Measurements from ENCODE around the gene TXN.
"Not testable (repeated sequence)": the region's sequence is repeated elsewhere in the genome, so short reads cannot be mapped to it uniquely, and the experiment has no call there.

The TXN gene

DNA sequence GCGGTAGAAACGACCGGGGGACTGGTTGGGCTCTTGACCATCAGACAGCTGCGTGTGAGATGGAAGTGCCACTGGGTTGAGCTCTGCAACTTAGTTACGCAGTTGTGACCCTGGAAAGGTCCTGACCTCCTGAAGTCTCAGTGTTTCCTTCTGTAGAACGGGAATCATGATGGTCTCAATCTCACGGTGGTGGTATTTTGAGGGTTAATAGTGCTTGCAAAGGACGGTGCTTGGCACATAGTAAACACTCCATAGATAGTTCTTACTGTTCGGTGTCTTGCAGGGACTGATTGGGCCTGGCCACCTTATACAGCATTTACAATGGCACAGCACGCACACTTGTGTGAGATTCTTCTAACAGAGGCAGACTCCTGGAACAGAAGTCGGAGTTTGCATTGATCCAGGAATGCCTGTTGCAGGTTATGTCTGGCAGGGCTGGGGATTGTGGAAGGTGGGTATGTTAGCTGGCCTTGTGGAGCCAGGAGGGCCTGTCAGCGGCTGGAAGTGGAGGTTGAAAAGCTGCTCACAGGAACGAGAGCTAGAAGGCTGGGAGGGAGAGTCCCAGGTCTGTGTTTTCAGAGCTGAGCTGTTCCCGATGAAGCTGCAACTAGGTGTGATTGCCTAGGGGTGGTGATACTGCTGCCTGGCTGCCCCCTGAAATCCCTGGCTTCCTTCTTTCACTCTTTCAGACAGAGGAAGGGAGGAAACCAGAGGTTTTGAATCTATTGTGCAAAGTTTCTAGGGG, 962 bp upstream of the TXN start:
- DNase-seq (ENCODE audit: low read depth in 2 of 2), result no peak

DNA sequence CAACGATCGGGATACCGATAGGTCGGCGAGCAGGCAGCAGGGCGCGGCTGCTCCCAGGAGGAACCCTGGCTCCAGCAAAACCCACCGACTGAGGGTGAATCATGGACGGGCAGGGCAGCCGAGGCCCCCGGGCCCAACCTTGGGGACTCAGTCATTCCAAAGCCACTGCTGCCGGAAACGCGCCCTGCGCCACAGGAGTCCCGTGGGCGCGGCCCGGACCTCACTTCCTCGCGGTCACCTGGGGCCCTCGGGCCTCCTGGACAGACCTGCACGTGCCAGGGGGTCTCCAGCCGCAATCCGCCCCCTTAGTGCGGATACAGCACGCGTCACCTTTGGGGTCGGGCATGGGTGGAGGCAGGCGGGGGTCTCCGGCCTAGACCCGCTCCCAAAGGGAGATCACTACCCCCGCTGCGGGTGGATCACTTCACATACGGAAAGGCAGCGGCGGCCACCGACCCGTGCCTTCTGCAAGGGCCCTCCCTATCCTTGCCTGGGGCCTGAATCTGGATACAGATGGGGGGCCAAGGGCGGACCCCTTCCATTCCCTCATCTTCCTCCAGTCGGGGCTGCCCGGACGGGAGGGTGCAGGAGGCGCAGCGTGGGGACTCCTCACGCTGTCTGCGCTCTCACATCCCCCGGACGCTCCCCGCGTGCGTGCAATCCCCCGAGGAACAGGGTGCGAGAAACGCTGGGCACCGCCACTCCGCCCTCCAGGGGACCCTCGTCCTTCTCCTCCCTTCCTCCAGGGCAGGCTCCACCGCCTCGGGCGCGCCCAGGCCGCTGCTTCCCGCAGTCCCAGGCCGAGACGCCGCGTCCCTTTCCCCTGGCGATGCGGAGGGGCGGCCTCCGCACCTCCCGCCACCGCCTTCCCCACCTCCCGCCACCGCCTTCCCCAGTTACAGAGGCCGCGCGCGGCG, 586 bp downstream of the TXN start:
- DNase-seq (ENCODE audit: low read depth in 2 of 2), result peak in 1 of 2 donors; percentile 23

DNA sequence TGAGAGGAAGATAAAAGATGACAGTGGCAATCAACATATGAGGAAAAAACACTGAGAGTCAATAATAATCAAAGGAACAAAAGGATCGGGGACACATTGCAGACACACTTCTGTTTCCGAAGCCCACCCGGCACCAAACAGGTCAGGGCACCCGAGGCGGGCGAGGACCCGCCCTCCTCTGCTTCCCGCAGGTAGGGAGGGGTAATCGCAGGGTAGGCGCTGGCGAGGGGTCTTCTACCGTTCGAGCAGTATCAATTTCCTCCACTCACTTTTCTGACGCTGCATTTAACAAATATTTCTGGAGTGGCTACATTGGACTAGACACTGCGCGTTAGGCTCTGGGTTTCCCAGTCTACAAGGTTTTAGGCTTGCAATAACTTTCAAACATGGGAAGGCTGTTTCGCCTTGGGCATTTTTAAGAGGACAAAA, 1.3 kb downstream of the TXN start:
- no peak for DNase-seq (ENCODE audit: low read depth in 2 of 2)

DNA sequence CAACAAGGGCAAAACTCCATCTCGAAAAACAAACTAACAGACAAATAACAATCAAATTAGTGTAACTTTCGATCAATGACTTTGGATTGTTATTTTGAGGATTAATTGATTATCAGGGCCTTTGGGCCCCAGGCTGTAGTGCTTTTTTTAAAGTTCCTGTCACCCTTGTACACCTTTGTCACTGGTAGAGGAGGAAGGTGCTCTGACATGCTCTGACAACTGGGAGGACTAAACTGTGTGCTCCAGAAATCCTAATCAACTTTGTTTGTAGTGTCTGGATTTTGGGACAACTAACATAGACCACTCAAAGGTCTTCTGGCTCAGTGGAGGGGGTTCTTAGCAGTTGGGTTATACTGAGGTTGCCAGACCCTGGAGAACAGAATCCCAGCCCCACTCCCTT, 1.8 kb downstream of the TXN start:
- DNase-seq (ENCODE audit: low read depth in 2 of 2), result no peak

DNA sequence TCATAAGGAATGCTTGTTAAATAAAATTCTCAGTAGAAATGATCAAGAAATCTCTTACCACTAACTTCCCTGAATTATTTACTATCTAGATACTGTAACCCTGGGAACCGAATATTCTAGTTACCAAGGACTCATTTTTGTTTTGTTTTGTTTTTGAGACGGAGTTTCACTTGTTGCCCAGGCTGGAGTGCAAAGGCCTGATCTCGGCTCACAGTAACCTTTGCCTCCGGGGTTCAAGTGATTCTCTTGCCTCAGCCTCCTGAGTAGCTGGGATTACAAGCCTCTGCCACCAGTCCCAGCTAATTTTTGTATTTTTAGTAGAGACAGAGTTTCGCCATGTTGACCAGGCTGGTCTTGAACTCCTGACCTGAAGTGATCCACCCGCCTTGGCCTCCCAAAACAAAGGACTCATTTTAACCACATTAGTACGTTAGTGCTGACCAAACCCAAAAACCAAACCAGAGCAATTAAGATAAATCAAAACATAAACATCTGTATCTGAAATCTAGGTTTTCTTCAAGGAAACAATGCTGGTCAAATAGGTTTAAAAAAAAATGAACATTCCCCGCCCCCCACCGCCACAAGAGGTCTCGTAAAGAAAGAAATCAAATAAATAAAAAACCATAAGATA, 3.7 kb downstream of the TXN start:
- no peak for DNase-seq (ENCODE audit: low read depth in 2 of 2)

DNA sequence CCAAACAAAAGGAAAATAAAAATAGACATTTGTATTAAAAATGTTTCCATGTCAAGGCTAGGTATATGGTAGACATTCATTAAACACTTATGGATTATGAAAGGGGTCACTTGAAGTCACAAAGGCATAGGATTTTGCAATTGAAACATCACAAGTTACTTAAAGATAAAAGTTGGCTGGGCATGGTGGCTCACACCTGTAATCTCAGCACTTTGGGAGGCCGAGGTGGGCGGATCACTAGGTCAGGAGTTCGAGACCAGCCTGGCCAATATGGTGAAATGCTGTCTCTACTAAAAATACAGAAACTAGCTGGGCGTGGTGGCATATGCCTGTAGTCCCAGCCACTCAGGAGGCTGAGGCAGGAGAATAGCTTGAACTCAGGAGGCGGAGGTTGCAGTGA, 4.5 kb downstream of the TXN start:
- DNase-seq (ENCODE audit: low read depth in 2 of 2), result not testable (repeated sequence)

DNA sequence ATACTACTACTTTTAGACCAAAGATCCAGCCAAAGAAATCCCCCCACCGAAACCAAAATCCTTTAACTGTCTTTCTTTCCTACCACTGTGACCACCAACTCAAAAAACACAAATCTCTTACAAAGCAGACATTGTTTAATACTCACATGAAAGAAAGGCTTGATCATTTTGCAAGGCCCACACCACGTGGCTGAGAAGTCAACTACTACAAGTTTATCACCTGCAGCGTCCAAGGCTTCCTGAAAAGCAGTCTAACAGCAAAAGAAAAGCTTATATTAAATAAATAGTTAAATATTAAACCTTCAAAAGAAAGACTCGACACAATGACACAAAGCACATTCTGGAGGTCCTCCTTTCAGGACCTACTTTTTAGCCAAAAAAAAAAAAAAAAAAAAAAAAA, 5.1 kb downstream of the TXN start:
- no peak for DNase-seq (ENCODE audit: low read depth in 2 of 2)

DNA sequence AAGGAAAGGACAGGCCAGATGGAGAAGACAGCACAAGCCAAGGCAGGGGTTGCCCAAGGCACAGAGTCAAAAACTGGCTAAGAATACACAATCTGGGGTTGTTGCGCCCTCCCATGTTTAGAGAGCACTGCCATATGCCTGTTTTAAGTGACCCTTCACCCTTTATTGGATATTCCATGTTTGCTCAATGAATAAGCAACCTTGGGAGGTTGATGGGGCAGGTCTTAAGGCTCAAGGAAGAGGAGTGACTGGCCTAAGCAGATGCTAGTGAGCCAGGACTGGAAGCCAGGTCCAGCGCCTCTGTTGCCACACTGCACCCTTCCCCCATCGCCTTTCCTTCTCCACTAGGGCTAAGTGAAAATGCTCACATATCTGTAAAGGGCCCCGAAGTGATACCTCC, 6.7 kb downstream of the TXN start:
- DNase-seq (ENCODE audit: low read depth in 2 of 2), result no peak

DNA sequence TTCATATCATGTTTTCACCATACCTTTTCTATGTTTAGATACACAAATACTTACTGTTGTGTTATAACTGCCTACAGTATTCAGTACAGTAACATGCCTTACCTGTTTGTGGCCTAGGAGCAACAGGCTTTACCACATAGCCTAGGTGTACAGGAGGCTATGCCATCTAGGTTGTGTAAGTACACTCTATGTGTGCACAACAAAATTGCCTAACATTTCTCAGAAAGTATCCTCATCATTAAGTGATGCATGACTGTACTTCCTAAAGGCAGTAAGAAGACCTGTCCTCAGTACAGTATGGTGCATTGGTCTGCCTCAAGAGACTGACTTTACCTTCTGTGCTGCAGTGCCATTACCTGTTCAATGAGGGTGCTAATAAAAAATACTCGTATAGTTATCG, 7.9 kb downstream of the TXN start:
- DNase-seq (ENCODE audit: low read depth in 2 of 2), result no peak

DNA sequence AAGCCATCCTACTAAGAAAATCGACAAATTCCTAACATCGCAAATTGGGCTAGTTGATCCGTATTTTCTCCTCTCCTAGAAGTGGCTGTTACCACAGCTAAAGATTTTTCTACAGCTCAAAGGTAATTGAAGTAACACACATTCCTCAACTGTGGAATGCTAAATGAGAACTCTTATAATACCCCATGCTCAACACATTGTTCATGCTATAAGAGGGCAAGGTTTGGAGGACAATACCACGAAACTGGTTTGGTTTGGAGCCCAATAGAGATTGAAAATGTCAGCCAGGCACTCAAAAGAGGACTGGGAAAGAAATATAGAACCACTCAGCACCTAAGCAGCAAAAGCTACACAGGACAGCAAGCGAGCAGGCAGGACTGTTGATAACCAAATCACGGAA, 10.1 kb downstream of the TXN start:
- DNase-seq (ENCODE audit: low read depth in 2 of 2), result no peak

DNA sequence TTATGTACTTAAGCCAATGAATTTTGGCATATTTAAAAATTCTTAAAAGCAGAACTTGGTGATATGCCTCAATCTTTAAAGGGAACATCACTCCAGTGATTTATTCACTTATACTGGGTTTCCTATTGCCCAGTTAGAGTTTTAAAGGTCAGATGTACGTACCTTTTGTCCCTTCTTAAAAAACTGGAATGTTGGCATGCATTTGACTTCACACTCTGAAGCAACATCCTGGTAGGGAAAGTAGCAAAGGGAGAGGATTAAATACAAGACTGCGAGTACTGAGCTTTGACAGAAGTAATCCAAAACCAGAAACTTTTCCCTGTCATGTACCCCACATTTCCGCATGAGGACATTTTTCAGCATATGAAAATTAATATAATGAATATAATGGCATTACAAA, 11.7 kb downstream of the TXN start:
- DNase-seq (ENCODE audit: low read depth in 2 of 2), result no peak

DNA sequence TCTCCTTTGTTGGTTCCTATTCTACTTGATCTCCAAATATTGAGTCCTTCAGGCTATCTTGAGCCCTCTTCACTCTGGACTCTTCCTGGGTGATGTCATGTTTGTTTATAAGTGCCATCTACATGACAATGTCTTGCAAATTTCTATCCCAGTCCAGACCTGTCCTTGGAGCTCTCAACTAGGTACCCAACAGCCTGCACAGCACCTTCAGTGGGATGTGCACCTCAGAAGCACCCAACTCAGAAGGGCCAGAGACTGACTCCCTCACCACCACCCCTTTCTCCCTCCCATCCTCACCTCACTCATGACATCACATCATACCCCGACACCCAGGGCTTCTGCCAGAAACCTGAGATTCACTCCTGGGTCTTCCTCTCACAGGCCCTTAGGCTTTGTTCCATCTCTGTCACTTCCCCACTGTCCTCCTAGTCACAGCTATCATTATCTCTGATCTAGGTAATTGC, 14.4 kb downstream of the TXN start:
- DNase-seq (ENCODE audit: low read depth in 2 of 2), result no peak

DNA sequence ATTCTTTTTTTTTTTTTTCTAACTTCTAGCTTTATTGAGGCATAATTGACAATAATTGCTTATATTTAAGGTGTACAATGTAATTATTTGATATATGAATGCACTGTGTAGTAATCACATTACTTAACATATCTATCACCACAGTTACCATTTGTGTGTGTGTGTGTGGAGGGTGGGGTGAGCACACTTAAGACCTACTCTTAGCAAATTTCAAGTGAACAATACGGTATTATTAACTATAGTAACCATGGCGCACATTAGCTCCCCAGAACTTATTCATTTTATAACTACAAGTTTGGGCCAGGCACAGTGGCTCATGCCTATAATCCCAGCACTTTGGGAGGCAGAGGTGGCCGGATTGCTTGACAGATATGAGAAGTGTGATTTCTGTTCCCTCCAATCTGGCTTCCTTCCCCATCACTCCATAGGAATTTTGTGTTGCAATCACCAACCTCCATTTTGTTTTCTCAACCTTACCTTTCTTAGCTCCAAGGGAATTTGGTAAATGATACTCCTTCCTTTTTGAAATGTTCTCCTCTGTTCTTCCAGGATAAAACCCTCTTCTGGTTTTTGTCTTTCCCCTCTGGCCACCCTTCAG, 14.9 kb downstream of the TXN start:
- DNase-seq (ENCODE audit: low read depth in 2 of 2), result no peak

DNA sequence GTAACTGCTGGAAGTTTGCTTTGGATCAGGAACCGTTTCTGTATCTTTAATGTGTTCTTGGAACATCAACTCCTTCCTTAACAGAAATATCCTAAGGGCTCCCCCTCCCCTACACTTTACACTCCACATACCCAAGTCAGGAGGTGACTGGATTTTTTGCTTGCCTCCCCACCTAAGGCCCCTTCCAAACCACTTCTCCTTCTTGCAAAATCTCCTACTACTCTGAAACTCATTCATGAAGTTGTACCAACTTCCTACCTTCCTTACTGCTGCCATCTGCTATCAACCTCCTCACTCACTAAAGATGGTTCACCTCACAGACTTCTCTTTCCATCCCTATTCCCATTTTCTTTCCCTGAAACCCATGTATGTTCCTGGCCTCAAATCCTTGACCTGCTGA, 16.1 kb downstream of the TXN start:
- DNase-seq (ENCODE audit: low read depth in 2 of 2), result no peak

DNA sequence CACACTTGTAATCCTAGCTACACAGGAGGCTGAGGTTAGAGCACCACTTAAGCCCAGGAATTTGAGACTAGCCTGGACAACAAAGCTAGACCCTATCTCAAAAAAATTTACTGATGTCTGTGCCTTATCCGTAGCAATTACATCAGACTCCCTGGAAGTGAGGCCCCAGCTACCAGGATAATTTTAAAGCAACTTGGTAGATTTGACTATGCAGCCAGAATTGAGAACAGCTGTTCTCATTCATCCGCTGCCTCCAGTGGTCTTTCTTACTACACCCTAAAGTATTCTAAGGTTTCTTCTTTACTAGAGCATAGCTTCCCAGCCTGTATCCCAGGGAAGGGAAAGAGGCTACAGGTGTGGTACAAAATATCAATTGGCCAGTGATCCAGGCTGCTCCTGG, 28.0 kb downstream of the TXN start:
- DNase-seq (ENCODE audit: low read depth in 2 of 2), result no peak

DNA sequence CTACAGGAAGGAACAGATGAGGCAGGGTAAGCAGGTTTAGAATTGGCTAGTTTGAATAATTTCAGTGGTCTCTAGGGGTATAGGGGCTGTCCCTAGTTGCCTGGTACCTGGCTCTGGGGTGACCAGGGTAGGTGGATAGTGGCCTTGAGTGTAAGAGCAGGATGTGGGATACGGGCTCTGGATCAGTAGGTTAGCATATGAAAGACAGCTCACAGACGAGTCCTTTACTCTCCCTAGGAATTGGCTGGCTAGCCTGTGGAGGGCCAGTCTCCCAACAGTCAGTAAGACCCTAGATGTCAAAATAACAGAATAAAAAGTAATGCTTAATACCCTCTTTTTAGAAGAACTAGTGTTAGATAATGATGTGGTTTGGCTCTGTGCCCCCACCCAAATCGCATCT, 31.7 kb downstream of the TXN start:
- DNase-seq (ENCODE audit: low read depth in 2 of 2), result no peak

DNA sequence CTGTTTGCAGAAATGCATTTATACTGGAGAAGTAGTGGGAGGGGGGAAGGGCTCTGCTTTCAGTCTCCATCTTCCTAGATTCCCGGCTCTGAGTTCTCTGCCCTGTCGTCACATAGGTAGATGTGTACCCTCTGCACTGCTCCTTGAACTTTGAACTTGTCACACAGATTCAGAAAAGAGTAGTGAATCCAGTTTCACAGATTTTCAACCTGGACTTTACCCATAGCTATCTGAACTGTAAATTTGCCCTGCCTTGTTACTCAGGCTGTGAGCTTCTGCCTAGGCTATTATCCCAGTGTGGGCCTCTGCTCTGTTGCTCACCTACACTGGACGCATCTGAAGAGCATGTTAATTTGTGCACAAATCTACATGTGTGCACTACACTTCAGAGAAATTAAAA, 35.5 kb downstream of the TXN start:
- DNase-seq (ENCODE audit: low read depth in 2 of 2), result no peak

DNA sequence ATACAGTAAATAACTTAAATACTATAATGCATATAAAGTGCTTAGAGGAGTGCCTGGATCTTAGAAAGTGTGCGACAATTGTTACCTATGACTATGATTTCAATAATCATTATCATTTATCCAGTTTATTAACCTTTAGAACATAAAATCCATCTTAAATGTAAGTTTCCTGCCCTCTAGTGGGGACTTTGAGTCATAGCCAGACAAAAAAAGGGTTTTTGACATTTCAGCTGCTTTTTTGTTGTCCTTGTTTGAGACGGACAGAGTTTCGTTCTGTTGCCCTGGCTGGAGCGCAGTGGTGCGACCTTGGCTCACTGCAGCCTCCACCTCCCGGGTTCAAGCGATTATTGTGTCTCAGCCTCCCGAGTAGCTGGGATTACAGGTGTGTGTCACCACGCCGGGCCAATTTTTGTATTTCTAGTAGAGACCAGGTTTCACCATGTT, 38.6 kb downstream of the TXN start:
- no peak for DNase-seq (ENCODE audit: low read depth in 2 of 2)

DNA sequence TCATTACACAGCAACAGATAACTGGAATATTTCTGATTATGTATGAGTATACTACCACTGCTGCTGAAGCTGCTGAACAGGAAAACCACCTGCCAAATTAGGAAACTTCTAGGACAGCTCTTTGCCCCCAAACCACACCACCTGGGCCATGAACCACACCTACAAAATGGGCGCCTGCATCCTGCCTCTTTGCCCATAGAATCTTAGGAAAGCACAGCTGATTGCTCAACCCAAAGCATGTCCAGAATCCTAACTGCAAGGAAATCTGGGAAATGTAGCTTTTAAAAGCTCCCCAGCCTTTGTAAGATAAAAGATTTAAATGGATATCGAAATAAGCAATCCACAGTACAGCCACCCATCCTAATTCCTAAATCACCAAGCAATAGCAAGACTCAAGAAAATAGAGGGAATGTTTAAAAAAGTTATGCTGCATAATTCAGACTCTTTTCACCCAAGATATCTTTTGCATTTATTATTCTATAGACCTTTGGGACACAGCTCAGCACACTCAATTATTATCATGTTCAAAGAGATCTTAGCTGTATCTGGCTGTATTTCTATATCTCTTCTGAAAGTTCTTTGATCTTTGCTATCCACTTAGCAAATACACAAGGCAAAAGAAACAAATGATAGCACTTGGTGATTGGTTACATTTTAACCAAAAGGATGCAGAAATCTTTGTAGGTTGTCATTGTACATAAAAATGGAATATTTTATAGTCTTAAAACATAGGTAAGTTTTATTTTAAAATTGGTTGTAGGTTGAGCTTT, 41.5 kb downstream of the TXN start:
- DNase-seq (ENCODE audit: low read depth in 2 of 2), result no peak

DNA sequence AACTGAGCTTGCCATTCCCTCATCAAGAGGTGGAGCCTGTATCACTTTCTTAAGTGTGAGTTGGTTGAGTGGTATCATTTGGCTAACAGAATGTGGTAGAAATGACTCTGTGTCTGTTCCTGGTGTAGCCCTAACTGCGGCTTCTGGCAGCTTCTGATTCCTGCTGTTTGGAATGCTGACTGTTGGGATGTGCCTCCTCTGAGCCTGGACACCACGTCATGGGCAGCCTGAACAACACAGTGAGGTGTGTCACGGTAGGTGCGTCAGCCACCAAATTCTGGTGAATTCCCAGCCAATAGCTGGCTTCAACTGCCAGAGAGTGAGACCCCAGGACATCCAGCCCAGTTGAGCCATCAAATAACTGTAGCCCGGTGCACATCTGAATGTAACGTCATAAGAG, 42.2 kb downstream of the TXN start:
- DNase-seq (ENCODE audit: low read depth in 2 of 2), result no peak

DNA sequence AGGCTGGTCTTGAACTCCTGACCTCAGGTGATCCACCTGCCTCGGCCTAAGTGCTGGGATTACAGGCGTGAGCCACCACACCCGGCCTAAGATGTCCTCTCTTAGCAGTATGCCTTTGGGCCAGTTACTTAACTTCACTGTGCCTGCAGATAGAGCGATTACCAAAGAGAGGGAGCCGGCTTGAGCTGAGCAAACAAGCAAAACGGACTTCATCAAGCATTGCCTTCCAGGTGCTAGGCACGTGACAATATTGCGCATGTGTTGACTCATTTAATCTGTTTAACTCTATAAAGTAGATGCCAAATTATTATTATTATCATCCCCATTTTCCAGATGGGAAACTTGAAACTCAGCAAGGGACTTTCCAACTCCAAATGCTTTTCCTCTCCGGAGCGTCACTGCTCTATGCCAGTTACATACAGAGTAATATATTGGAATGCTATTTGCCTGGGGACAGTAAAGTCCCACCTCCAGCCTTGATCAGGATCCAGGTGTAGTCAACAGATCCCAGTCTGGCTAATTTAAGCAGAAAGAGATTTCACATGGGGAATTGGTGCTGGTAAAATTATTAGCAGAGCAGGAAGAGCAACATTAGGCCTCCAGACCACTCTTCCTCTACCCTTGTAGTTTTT, 42.8 kb downstream of the TXN start:
- DNase-seq (ENCODE audit: low read depth in 2 of 2), result no peak
